HUES48 (cell line): ENCODE results near the gene PC.
"Not testable (repeated sequence)": the region's sequence is repeated elsewhere in the genome, so short reads cannot be mapped to it uniquely, and the experiment has no call there.

Experiments used
- H3K27ac ChIP-seq: one replicate; pipeline ENCODE4 v1.7.0; 2013; ENCODE audit warnings: low read depth, low read length, inconsistent platforms
- H3K27me3 ChIP-seq: 2 replicates; pipeline ENCODE4 v1.6.1; 2013; ENCODE audit warnings: mild to moderate bottlenecking, low read length; ENCODE audit not compliant: control insufficient read depth, insufficient read depth
- H3K36me3 ChIP-seq: 2 replicates; pipeline ENCODE4 v1.6.1; 2013; ENCODE audit warnings: low read length; ENCODE audit not compliant: control insufficient read depth, insufficient read depth
- H3K4me1 ChIP-seq: 2 replicates; pipeline ENCODE4 v1.6.1; 2013; ENCODE audit warnings: mild to moderate bottlenecking, low read length; ENCODE audit not compliant: control insufficient read depth, insufficient read depth
- H3K4me3 ChIP-seq: 2 replicates; pipeline ENCODE4 v1.5.1; 2013; ENCODE audit warnings: mild to moderate bottlenecking, low read depth, low read length
- H3K9ac ChIP-seq: 2 replicates; pipeline ENCODE4 v1.6.1; 2013; ENCODE audit warnings: mild to moderate bottlenecking, low read depth, low read length, moderate library complexity
- H3K9me3 ChIP-seq: 2 replicates; pipeline ENCODE4 v1.6.1; 2013; ENCODE audit warnings: low read length; ENCODE audit not compliant: control insufficient read depth, insufficient read depth

Gene PC

GRCh38 chr11:66843776-66844495 lies 114.2 kb downstream of the PC start:
- Histone ChIP-seq H3K27ac (peak overlapping the region; percentile 96), H3K4me3 (peak overlapping the region; percentile 93), H3K9me3 (no peaks in the 10 kb centered on the region), H3K4me1 (peaks cover 5% of the 10 kb centered on the region; the same call in 1 of the 2 replicates), H3K36me3 (peaks cover 58% of the 10 kb centered on the region), H3K27me3 (no peaks in the 10 kb centered on the region), H3K9ac (peak overlapping the region; percentile 97)

GRCh38 chr11:66842896-66843775 lies 115.0 kb downstream of the PC start, which contains the start of gene RCE1:
RCE1 (plus strand) TSS chr11:66843441; CDS start chr11:66843456, 15 bp downstream.
- peak within 1 kb of the TSS; percentile 93 for H3K4me3 ChIP-seq
- peak within 1 kb of the TSS; percentile 96 for H3K27ac ChIP-seq
- H3K9me3 ChIP-seq = no peaks in the 10 kb centered on the region
- peaks cover 55% of the 10 kb centered on the region for H3K36me3 ChIP-seq
- peak within 1 kb of the TSS; percentile 97 for H3K9ac ChIP-seq
- peaks cover 5% of the 10 kb centered on the region; the same call in 1 of the 2 replicates for H3K4me1 ChIP-seq
- H3K27me3 ChIP-seq = no peaks in the 10 kb centered on the region

GRCh38 chr11:66842501-66842895 lies 115.7 kb downstream of the PC start:
- Histone ChIP-seq H3K27me3 (no peaks in the 10 kb centered on the region), H3K9ac (peak overlapping the region; percentile 97), H3K9me3 (no peaks in the 10 kb centered on the region), H3K4me1 (peaks cover 5% of the 10 kb centered on the region; the same call in 1 of the 2 replicates), H3K4me3 (peak overlapping the region; percentile 93), H3K36me3 (peaks cover 51% of the 10 kb centered on the region), H3K27ac (peak overlapping the region; percentile 96)

GRCh38 chr11:66841861-66842260 lies 116.3 kb downstream of the PC start:
- no peaks in the 10 kb centered on the region for H3K27me3 ChIP-seq
- no peak overlapping the region for H3K27ac ChIP-seq
- H3K9ac ChIP-seq = no peak overlapping the region
- H3K4me3 ChIP-seq = peak overlapping the region; percentile 93; the same call in 1 of the 2 replicates
- H3K9me3 ChIP-seq = no peaks in the 10 kb centered on the region
- peaks cover 48% of the 10 kb centered on the region for H3K36me3 ChIP-seq
- H3K4me1 ChIP-seq = peaks cover 5% of the 10 kb centered on the region; the same call in 1 of the 2 replicates

- Histone ChIP-seq H3K27ac (no peak overlapping the region), H3K9ac (no peak overlapping the region), H3K27me3 (no peaks in the 10 kb centered on the region), H3K9me3 (no peaks in the 10 kb centered on the region), H3K4me1 (peaks cover 5% of the 10 kb centered on the region; the same call in 1 of the 2 replicates), H3K36me3 (peaks cover 38% of the 10 kb centered on the region), H3K4me3 (no peak overlapping the region)
These were observed 117.7 kb downstream of the PC start for GRCh38 chr11:66840317-66841091.

GRCh38 chr11:66835768-66836405 lies 122.3 kb downstream of the PC start:
- Histone ChIP-seq H3K9ac (no peak overlapping the region), H3K36me3 (peaks cover 31% of the 10 kb centered on the region), H3K4me3 (no peak overlapping the region), H3K4me1 (no peaks in the 10 kb centered on the region), H3K27ac (no peak overlapping the region), H3K9me3 (no peaks in the 10 kb centered on the region), H3K27me3 (no peaks in the 10 kb centered on the region)

GRCh38 chr11:66834943-66835342 lies 123.2 kb downstream of the PC start:
- H3K36me3 ChIP-seq = peaks cover 38% of the 10 kb centered on the region
- H3K4me1 ChIP-seq = no peaks in the 10 kb centered on the region
- no peaks in the 10 kb centered on the region for H3K27me3 ChIP-seq
- H3K9me3 ChIP-seq = no peaks in the 10 kb centered on the region
- H3K4me3 ChIP-seq = no peak overlapping the region
- no peak overlapping the region for H3K27ac ChIP-seq
- H3K9ac ChIP-seq = no peak overlapping the region

GRCh38 chr11:66834539-66834845 lies 123.7 kb downstream of the PC start:
- Histone ChIP-seq H3K9me3 (no peaks in the 10 kb centered on the region), H3K27me3 (no peaks in the 10 kb centered on the region), H3K4me1 (no peaks in the 10 kb centered on the region), H3K36me3 (peaks cover 35% of the 10 kb centered on the region), H3K4me3 (no peak overlapping the region), H3K9ac (no peak overlapping the region), H3K27ac (no peak overlapping the region)

GRCh38 chr11:66824573-66824972 lies 133.6 kb downstream of the PC start:
- not testable (repeated sequence) for H3K27ac ChIP-seq, H3K4me3 ChIP-seq, H3K9me3 ChIP-seq, H3K4me1 ChIP-seq, H3K27me3 ChIP-seq, H3K9ac ChIP-seq
- H3K36me3 ChIP-seq = peaks cover 39% of the 10 kb centered on the region

GRCh38 chr11:66823700-66824099 lies 134.5 kb downstream of the PC start:
- Histone ChIP-seq H3K9me3 (no peaks in the 10 kb centered on the region), H3K4me3 (no peak overlapping the region), H3K4me1 (no peaks in the 10 kb centered on the region), H3K27me3 (no peaks in the 10 kb centered on the region), H3K36me3 (peaks cover 37% of the 10 kb centered on the region), H3K9ac (no peak overlapping the region), H3K27ac (no peak overlapping the region)
